IMR-90 (cell line): ENCODE measurements around the gene C14orf180.

ENCODE experiments used
- BHLHE40 ChIP-seq: fragments of 150-350 bp; IDR thresholded peaks from 2 replicates; pipeline ENCODE4 v1.6.1; 2016; ENCODE audit warnings: mild to moderate bottlenecking, low read depth, low read length
- MXI1 ChIP-seq: IDR thresholded peaks from 2 replicates; pipeline ENCODE4 v1.6.1; 2012; ENCODE audit warnings: low read depth, mild to moderate bottlenecking, low read length, moderate library complexity, borderline replicate concordance
- POLR2A ChIP-seq: IDR thresholded peaks from 2 replicates; pipeline ENCODE4 v1.6.1; 2012; ENCODE audit warnings: mild to moderate bottlenecking, low read depth, low read length

- TF ChIP-seq POLR2A (no peak), MXI1 (no peak), BHLHE40 (no peak)
Measured at GRCh38 chr14:104550861-104551728, 28.5 kb upstream of the C14orf180 start.
